ENCODE data around the gene NEXN. TPM values are rescaled to one million over a fixed set of nuclear protein-coding genes. Genes with fewer than 3 reads are reported as not detected.

NEXN gene
- total RNA-seq, 2 experiments from 2014 or later, result not detected

DNA sequence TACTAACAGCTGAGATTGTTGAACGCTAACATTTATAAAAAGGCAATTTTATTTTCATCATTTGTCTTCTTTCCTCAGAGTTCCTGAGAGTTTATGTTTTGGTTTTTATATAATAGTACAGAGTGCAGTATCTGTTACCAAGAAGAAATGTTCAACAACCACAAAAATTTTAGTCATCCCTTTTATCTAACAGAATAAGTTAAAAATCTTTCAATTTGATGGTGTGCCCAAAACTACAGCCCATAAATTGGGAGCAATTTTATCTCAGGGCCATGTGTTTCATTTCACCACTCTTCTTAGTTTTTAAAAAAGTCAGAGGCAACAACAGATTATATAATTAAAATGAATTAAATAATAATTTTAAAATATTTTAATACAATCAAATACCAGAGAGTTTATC is 37.1 kb downstream of the NEXN start:
- Histone ChIP-seq H3K4me3 (ENCODE audit: low read depth, low read length, poor library complexity, severe bottlenecking) (no peak overlapping the region), H3K4me2 (ENCODE audit: low read length) (no peak overlapping the region), H3K9me2 (ENCODE audit: insufficient read depth, low read length) (no peaks in the 10 kb centered on the region), H2AFZ (ENCODE audit: low read length) (no peak overlapping the region), H3K36me3 (ENCODE audit: insufficient read depth, low read length) (no peaks in the 10 kb centered on the region), H3K9me3 (ENCODE audit: low read length) (no peaks in the 10 kb centered on the region), H3K79me2 (ENCODE audit: insufficient read depth, low read depth, low read length) (no peaks in the 10 kb centered on the region), H3K4me1 (ENCODE audit: insufficient read depth, low read length, poor library complexity, severe bottlenecking) (peaks cover 5% of the 10 kb centered on the region), H3K27ac (ENCODE audit: low read depth, low read length, poor library complexity, severe bottlenecking) (no peak overlapping the region), H4K20me1 (ENCODE audit: insufficient read depth, low read length) (no peaks in the 10 kb centered on the region)
- no peak for DNase-seq (ENCODE audit: low spot score)
- intact Hi-C loops (cut with micrococcal nuclease; ENCODE audit: unreplicated experiment), result loop anchor here (5.0 kb wide), 1 partner anchor 187 kb away; no protein-coding TSS in a partner anchor
- TF ChIP-seq, protein P1, sequence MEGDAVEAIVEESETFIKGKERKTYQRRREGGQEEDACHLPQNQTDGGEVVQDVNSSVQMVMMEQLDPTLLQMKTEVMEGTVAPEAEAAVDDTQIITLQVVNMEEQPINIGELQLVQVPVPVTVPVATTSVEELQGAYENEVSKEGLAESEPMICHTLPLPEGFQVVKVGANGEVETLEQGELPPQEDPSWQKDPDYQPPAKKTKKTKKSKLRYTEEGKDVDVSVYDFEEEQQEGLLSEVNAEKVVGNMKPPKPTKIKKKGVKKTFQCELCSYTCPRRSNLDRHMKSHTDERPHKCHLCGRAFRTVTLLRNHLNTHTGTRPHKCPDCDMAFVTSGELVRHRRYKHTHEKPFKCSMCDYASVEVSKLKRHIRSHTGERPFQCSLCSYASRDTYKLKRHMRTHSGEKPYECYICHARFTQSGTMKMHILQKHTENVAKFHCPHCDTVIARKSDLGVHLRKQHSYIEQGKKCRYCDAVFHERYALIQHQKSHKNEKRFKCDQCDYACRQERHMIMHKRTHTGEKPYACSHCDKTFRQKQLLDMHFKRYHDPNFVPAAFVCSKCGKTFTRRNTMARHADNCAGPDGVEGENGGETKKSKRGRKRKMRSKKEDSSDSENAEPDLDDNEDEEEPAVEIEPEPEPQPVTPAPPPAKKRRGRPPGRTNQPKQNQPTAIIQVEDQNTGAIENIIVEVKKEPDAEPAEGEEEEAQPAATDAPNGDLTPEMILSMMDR (conservative IDR thresholded peaks at IDR 0.05; ENCODE audit: low read length), result no peak
- no peak for TF ChIP-seq EZH2phosphoT487 (IDR thresholded peaks at IDR 0.05; ENCODE audit: borderline replicate concordance, low read depth, low read length)
- no TSS peak for BruUV-seq (replicated peaks)
- ChIA-PET CTCF (ENCODE audit: unreplicated experiment) (no interaction called here), POLR2A (interaction anchor here (0.6 to 1.7 kb wide), 3 partner anchors 10 to 26 kb away, joined by 3 to 7 read pairs (median 3); no protein-coding TSS in a partner anchor)

DNA sequence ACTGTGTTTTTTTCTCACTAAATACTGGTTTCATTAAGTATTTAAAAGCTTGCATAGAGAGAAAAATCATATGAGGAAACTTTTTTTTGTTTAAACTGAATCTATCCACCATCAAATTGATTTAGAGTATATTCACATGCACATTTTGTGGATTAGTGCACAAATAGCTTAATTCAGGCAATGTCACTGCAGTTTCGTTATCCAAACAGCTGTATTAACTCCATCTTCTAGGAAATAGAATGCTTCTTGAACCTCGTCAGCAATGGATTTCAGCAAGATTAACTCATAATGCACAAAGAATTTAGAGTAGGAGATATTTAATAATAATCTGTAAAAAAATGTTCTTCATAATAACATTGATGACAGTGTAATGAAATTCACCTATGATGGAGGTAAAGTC is 37.5 kb downstream of the NEXN start:
- Histone ChIP-seq H3K9me3 (ENCODE audit: low read length) (no peaks in the 10 kb centered on the region), H3K27ac (ENCODE audit: low read depth, low read length, poor library complexity, severe bottlenecking) (no peak overlapping the region), H3K9me2 (ENCODE audit: insufficient read depth, low read length) (no peaks in the 10 kb centered on the region), H3K4me3 (ENCODE audit: low read depth, low read length, poor library complexity, severe bottlenecking) (no peak overlapping the region), H3K4me1 (ENCODE audit: insufficient read depth, low read length, poor library complexity, severe bottlenecking) (peaks cover 5% of the 10 kb centered on the region), H3K79me2 (ENCODE audit: insufficient read depth, low read depth, low read length) (no peaks in the 10 kb centered on the region), H3K4me2 (ENCODE audit: low read length) (no peak overlapping the region), H4K20me1 (ENCODE audit: insufficient read depth, low read length) (no peaks in the 10 kb centered on the region), H2AFZ (ENCODE audit: low read length) (no peak overlapping the region), H3K36me3 (ENCODE audit: insufficient read depth, low read length) (no peaks in the 10 kb centered on the region)
- intact Hi-C loops (cut with micrococcal nuclease; ENCODE audit: unreplicated experiment), result loop anchor here (5.0 kb wide), 1 partner anchor 186 kb away; no protein-coding TSS in a partner anchor
- ChIA-PET CTCF (ENCODE audit: unreplicated experiment) (no interaction called here), POLR2A (interaction anchor here (1.2 to 1.7 kb wide), 2 partner anchors 10 to 26 kb away, joined by 3 to 7 read pairs; no protein-coding TSS in a partner anchor)
- no peak for DNase-seq (ENCODE audit: low spot score)
- no TSS peak for BruUV-seq (replicated peaks)
- TF ChIP-seq, protein P1 (conservative IDR thresholded peaks at IDR 0.05; ENCODE audit: low read length), result no peak
- TF ChIP-seq EZH2phosphoT487 (IDR thresholded peaks at IDR 0.05; ENCODE audit: borderline replicate concordance, low read depth, low read length), result no peak

DNA sequence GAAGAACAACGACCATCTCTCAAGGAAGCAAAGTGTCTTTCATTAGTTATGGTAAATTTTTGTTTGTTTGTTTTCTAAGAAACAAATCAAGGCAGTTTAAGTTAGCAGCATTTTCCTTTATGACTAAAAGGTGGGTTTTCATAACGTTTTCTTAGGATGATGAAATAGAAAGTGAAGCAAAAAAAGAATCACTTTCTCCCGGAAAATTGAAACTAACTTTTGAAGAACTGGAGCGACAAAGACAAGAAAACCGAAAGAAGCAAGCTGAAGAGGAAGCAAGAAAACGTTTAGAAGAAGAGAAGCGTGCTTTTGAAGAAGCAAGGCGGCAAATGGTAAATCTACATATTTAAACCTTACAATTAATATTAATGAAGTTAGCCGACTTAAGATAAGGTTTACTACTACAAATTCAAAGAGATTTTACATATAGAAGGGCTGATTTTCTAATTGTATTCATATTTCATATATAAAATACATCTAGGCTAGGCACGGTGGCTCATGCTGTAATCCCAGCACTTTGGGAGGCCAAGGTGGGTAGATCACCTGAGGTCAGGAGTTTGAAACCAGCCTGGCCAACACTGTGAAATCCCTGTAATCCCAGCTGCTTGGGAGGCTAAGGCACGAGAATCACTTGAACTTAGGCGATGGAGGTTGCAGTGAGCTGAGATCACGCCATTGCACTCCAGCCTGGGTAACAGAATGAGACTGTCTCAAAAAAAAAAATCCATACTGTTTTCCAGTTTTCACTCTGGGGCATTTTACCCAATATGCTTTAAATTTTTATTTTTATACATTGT is 38.3 kb downstream of the NEXN start:
- no peaks in the 10 kb centered on the region for H3K9me3 ChIP-seq (ENCODE audit: low read length)
- H3K4me3 ChIP-seq (ENCODE audit: low read depth, low read length, poor library complexity, severe bottlenecking), result peak overlapping the region; percentile 37
- DNase-seq (ENCODE audit: low spot score), result no peak
- no TSS peak for BruUV-seq (replicated peaks)
- H3K9me2 ChIP-seq (ENCODE audit: insufficient read depth, low read length), result no peaks in the 10 kb centered on the region
- no peaks in the 10 kb centered on the region for H3K36me3 ChIP-seq (ENCODE audit: insufficient read depth, low read length)
- 0 out of 2 replicates have a peak overlapping the region, but pooled peaks have one; percentile 66 for H2AFZ ChIP-seq (ENCODE audit: low read length)
- intact Hi-C loops (cut with micrococcal nuclease; ENCODE audit: unreplicated experiment), result loop anchor here (5.0 kb wide), 1 partner anchor 186 kb away; no protein-coding TSS in a partner anchor
- no peak for TF ChIP-seq EZH2phosphoT487 (IDR thresholded peaks at IDR 0.05; ENCODE audit: borderline replicate concordance, low read depth, low read length)
- TF ChIP-seq, protein P1 (conservative IDR thresholded peaks at IDR 0.05; ENCODE audit: low read length), result no peak
- no peaks in the 10 kb centered on the region for H4K20me1 ChIP-seq (ENCODE audit: insufficient read depth, low read length)
- H3K27ac ChIP-seq (ENCODE audit: low read depth, low read length, poor library complexity, severe bottlenecking), result no peak overlapping the region
- CTCF ChIA-PET (ENCODE audit: unreplicated experiment), result no interaction called here
- H3K79me2 ChIP-seq (ENCODE audit: insufficient read depth, low read depth, low read length), result no peaks in the 10 kb centered on the region
- peaks cover 5% of the 10 kb centered on the region for H3K4me1 ChIP-seq (ENCODE audit: insufficient read depth, low read length, poor library complexity, severe bottlenecking)
- POLR2A ChIA-PET, result no interaction called here
- peak overlapping the region; percentile 63 for H3K4me2 ChIP-seq (ENCODE audit: low read length)

All from OCI-LY7 (cell line).